Measurements from ENCODE around the gene MPC1.

Gene MPC1

GRCh38 chr6:166325383-166326042 lies 57.2 kb downstream of the MPC1 start:
- Histone ChIP-seq H3K36me3 (ENCODE audit: control insufficient read depth in 1 of 2, insufficient read depth in 2 of 2, low read length in 2 of 2) (peaks cover 31 to 57% of the 10 kb centered on the region in 2 donors), H3K9me3 (ENCODE audit: control insufficient read depth in 1 of 2, low read length in 2 of 2) (no peaks in the 10 kb centered on the region), H3K4me3 (ENCODE audit: low read depth in 1 of 2, low read length in 2 of 2) (no peak overlapping the region), H3K27me3 (ENCODE audit: low read depth, low read length) (no peaks in the 10 kb centered on the region), H3K27ac (ENCODE audit: low read length) (no peak overlapping the region), H3K4me1 (ENCODE audit: control insufficient read depth in 1 of 2, insufficient read depth in 2 of 2, low read length in 2 of 2) (peaks cover 0 to 4% of the 10 kb centered on the region in 2 donors)

- Histone ChIP-seq H3K27ac (ENCODE audit: low read length) (no peak overlapping the region), H3K9me3 (ENCODE audit: control insufficient read depth in 1 of 2, low read length in 2 of 2) (no peaks in the 10 kb centered on the region), H3K4me1 (ENCODE audit: control insufficient read depth in 1 of 2, insufficient read depth in 2 of 2, low read length in 2 of 2) (no peaks in the 10 kb centered on the region), H3K4me3 (ENCODE audit: low read depth in 1 of 2, low read length in 2 of 2) (no peak overlapping the region), H3K36me3 (ENCODE audit: control insufficient read depth in 1 of 2, insufficient read depth in 2 of 2, low read length in 2 of 2) (peaks cover 36 to 49% of the 10 kb centered on the region in 2 donors), H3K27me3 (ENCODE audit: low read depth, low read length) (no peaks in the 10 kb centered on the region)
These were observed 59.3 kb downstream of the MPC1 start for GRCh38 chr6:166323395-166323794.

- H3K36me3 ChIP-seq (ENCODE audit: control insufficient read depth in 1 of 2, insufficient read depth in 2 of 2, low read length in 2 of 2), result peaks cover 13 to 26% of the 10 kb centered on the region in 2 donors
- no peaks in the 10 kb centered on the region for H3K4me1 ChIP-seq (ENCODE audit: control insufficient read depth in 1 of 2, insufficient read depth in 2 of 2, low read length in 2 of 2)
- no peak overlapping the region for H3K4me3 ChIP-seq (ENCODE audit: low read depth in 1 of 2, low read length in 2 of 2)
- H3K27ac ChIP-seq (ENCODE audit: low read length), result no peak overlapping the region
- H3K9me3 ChIP-seq (ENCODE audit: control insufficient read depth in 1 of 2, low read length in 2 of 2), result no peaks in the 10 kb centered on the region
- H3K27me3 ChIP-seq (ENCODE audit: low read depth, low read length), result no peaks in the 10 kb centered on the region
These were observed 63.8 kb downstream of the MPC1 start for GRCh38 chr6:166318649-166319600.

- H3K4me3 ChIP-seq (ENCODE audit: low read depth in 1 of 2, low read length in 2 of 2), result no peak overlapping the region
- H3K36me3 ChIP-seq (ENCODE audit: control insufficient read depth in 1 of 2, insufficient read depth in 2 of 2, low read length in 2 of 2), result peaks cover 13 to 19% of the 10 kb centered on the region in 2 donors
- no peaks in the 10 kb centered on the region for H3K27me3 ChIP-seq (ENCODE audit: low read depth, low read length)
- H3K9me3 ChIP-seq (ENCODE audit: control insufficient read depth in 1 of 2, low read length in 2 of 2), result no peaks in the 10 kb centered on the region
- H3K4me1 ChIP-seq (ENCODE audit: control insufficient read depth in 1 of 2, insufficient read depth in 2 of 2, low read length in 2 of 2), result no peaks in the 10 kb centered on the region
- no peak overlapping the region for H3K27ac ChIP-seq (ENCODE audit: low read length)
These were observed 64.5 kb downstream of the MPC1 start for GRCh38 chr6:166318227-166318626.

GRCh38 chr6:166317261-166318212 lies 65.2 kb downstream of the MPC1 start:
- H3K36me3 ChIP-seq (ENCODE audit: control insufficient read depth in 1 of 2, insufficient read depth in 2 of 2, low read length in 2 of 2), result peaks cover 12 to 13% of the 10 kb centered on the region in 2 donors
- H3K4me1 ChIP-seq (ENCODE audit: control insufficient read depth in 1 of 2, insufficient read depth in 2 of 2, low read length in 2 of 2), result no peaks in the 10 kb centered on the region
- H3K27ac ChIP-seq (ENCODE audit: low read length), result no peak overlapping the region
- H3K4me3 ChIP-seq (ENCODE audit: low read depth in 1 of 2, low read length in 2 of 2), result no peak overlapping the region
- H3K9me3 ChIP-seq (ENCODE audit: control insufficient read depth in 1 of 2, low read length in 2 of 2), result no peaks in the 10 kb centered on the region
- H3K27me3 ChIP-seq (ENCODE audit: low read depth, low read length), result no peaks in the 10 kb centered on the region

- Histone ChIP-seq H3K27me3 (ENCODE audit: low read depth, low read length) (no peaks in the 10 kb centered on the region), H3K36me3 (ENCODE audit: control insufficient read depth in 1 of 2, insufficient read depth in 2 of 2, low read length in 2 of 2) (peaks cover 0 to 5% of the 10 kb centered on the region in 2 donors), H3K4me1 (ENCODE audit: control insufficient read depth in 1 of 2, insufficient read depth in 2 of 2, low read length in 2 of 2) (no peaks in the 10 kb centered on the region), H3K4me3 (ENCODE audit: low read depth in 1 of 2, low read length in 2 of 2) (no peak overlapping the region), H3K9me3 (ENCODE audit: control insufficient read depth in 1 of 2, low read length in 2 of 2) (no peaks in the 10 kb centered on the region), H3K27ac (ENCODE audit: low read length) (no peak overlapping the region)
These were observed 67.3 kb downstream of the MPC1 start for GRCh38 chr6:166315436-166315835.

Data from muscle layer of duodenum (tissue), 2 donors.